Measurements from ENCODE around the gene TFRC. TPM values are rescaled to one million over a fixed set of nuclear protein-coding genes. Genes with fewer than 3 reads are reported as not detected.
"Not testable (repeated sequence)": the region's sequence is repeated elsewhere in the genome, so short reads cannot be mapped to it uniquely, and the experiment has no call there.

The TFRC gene
- total RNA-seq, 1 donor from 2014 or later: 123 TPM

DNA sequence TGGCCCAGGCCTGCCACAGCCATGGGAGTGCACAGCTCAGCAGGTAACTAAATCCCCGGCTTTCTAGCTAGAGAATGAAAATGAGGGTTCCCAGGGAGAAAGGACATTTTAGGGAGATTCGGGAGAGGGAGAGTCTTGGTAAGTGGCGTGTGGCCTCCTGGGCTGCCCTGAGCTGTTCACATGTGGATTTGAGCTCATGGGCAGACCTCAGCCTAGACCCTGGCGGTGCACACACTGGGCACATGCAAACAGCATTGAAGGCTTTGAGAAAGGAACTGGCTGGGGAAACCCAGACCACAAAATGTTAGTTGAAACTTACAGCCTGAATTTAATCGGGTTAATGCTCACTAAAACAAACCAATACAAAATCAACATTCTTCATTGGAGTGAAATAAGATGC, 72.4 kb downstream of the TFRC start:
- peaks cover 26% of the 10 kb centered on the region for H3K9me3 Mint-ChIP-seq
- DNase-seq (ENCODE audit: low spot score in 2 of 2, unreplicated experiment in 2 of 2): no peak
- no peaks in the 10 kb centered on the region for H3K4me1 Mint-ChIP-seq
- H3K36me3 Mint-ChIP-seq: no peaks in the 10 kb centered on the region
- no peak overlapping the region for H3K4me3 Mint-ChIP-seq
- H3K27ac Mint-ChIP-seq: no peak overlapping the region
- peaks cover 22% of the 10 kb centered on the region for H3K27me3 Mint-ChIP-seq (ENCODE audit: low read depth)
- TF ChIP-seq, protein P1, sequence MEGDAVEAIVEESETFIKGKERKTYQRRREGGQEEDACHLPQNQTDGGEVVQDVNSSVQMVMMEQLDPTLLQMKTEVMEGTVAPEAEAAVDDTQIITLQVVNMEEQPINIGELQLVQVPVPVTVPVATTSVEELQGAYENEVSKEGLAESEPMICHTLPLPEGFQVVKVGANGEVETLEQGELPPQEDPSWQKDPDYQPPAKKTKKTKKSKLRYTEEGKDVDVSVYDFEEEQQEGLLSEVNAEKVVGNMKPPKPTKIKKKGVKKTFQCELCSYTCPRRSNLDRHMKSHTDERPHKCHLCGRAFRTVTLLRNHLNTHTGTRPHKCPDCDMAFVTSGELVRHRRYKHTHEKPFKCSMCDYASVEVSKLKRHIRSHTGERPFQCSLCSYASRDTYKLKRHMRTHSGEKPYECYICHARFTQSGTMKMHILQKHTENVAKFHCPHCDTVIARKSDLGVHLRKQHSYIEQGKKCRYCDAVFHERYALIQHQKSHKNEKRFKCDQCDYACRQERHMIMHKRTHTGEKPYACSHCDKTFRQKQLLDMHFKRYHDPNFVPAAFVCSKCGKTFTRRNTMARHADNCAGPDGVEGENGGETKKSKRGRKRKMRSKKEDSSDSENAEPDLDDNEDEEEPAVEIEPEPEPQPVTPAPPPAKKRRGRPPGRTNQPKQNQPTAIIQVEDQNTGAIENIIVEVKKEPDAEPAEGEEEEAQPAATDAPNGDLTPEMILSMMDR (IDR thresholded peaks at IDR 0.05; ENCODE audit: unreplicated experiment): no peak

DNA sequence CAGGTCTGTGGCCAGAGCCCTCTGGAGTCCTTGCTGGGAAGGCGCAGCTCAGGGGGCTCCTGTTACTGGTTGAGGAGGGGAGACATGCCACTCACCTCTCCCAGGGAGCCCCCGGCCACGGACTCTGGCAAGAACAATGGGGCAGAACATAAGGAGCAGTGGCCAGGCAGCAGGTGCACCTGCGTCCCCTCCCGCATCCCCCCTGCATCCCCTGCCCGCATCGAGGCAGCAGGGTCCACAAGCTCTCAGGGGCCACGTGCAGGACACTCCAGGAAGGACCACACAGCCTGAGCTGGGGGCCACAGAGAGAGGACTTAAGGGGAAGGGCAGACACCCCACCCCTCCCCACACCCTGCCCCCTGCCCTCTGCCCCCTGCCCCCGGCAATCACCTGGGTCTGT, 73.0 kb downstream of the TFRC start:
- Mint-ChIP-seq H3K27me3 (ENCODE audit: low read depth) (peaks cover 22% of the 10 kb centered on the region), H3K27ac (no peak overlapping the region), H3K36me3 (no peaks in the 10 kb centered on the region), H3K4me3 (no peak overlapping the region), H3K9me3 (peaks cover 26% of the 10 kb centered on the region), H3K4me1 (no peaks in the 10 kb centered on the region)
- DNase-seq (ENCODE audit: low spot score in 2 of 2, unreplicated experiment in 2 of 2): no peak
- TF ChIP-seq, protein P1 (IDR thresholded peaks at IDR 0.05; ENCODE audit: unreplicated experiment): no peak

DNA sequence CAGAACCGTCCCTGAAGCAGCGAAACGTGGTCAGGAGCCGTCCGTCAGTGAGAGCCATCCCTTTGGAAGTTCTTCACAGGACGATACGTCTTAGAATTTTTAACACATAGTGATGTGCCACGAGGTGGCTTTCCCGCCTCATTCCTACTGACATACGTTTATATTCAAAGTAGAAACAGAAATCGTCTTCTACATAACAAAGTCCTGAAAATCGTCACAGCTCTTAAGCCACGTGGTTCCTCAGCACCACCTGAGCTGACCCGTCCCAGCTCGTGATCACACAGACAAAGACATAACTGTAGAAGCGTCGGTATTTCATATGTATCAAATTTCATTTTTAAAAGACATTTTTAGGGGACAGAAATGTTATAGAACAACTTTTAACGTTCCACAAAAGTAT, 73.5 kb downstream of the TFRC start:
- Mint-ChIP-seq H3K27ac (no peak overlapping the region), H3K27me3 (ENCODE audit: low read depth) (peaks cover 20% of the 10 kb centered on the region), H3K9me3 (peaks cover 26% of the 10 kb centered on the region), H3K4me1 (no peaks in the 10 kb centered on the region), H3K36me3 (no peaks in the 10 kb centered on the region), H3K4me3 (no peak overlapping the region)
- no peak for DNase-seq (ENCODE audit: low spot score in 2 of 2, unreplicated experiment in 2 of 2)
- TF ChIP-seq, protein P1 (IDR thresholded peaks at IDR 0.05; ENCODE audit: unreplicated experiment): no peak

DNA sequence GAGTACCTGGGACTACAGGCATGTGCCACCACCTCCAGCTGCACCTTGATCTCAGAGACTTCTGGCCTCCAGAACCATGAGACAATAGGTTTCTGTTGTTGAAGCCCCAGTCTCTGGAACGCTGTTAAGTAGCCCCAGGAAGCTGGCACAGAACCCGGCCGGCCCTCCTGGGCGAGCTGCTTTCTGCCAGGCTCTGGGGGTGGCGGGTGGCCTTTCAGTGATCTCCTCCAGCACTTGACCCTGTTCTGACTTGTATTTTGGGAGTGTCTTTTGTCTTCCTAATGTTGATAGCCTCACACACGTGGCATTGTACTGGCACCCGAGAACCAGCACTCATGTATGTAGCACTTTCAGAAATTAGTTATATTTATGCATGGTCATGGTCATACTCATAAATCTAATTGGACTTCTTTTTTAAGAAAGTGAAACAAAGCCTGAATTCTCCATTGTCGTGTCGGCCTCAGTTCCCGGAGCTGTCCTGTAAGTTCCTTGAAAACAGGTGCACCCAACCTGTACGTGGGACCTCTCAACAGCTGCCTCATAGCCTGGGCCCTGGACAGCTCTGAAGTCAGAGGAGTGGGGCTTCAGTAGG, 74.0 kb downstream of the TFRC start:
- no peak for DNase-seq (ENCODE audit: low spot score in 2 of 2, unreplicated experiment in 2 of 2)

DNA sequence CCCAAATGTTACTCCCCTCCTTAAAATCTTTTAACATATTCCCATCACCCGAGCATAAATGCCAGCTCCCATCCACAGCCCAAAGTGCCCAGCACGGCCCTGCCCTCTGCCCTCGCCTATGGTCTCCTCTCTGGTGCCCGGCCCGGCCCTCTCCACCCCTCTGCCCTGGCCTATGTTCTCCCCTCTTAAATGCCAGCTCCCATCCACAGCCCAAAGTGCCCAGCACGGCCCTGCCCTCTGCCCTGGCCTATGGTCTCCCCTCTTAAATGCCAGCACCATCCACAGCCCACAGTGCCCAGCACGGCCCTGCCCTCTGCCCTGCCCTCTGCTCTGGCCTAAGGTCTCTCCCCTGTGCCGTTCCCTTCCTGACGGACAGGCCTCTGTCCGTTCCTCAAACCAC, 76.6 kb downstream of the TFRC start:
- H3K4me1 Mint-ChIP-seq; H3K36me3 Mint-ChIP-seq; H3K27ac Mint-ChIP-seq; DNase-seq (ENCODE audit: low spot score in 2 of 2, unreplicated experiment in 2 of 2); H3K4me3 Mint-ChIP-seq: not testable (repeated sequence)
- H3K9me3 Mint-ChIP-seq: peaks cover 16% of the 10 kb centered on the region
- H3K27me3 Mint-ChIP-seq (ENCODE audit: low read depth): peaks cover 29% of the 10 kb centered on the region

More for the DNA sequence above, 74.0 kb downstream of the TFRC start:
- Mint-ChIP-seq H3K9me3 (peaks cover 26% of the 10 kb centered on the region), H3K4me1 (no peaks in the 10 kb centered on the region), H3K36me3 (no peaks in the 10 kb centered on the region), H3K4me3 (no peak overlapping the region), H3K27ac (no peak overlapping the region), H3K27me3 (ENCODE audit: low read depth) (peaks cover 19% of the 10 kb centered on the region)
- TF ChIP-seq, protein P1 (IDR thresholded peaks at IDR 0.05; ENCODE audit: unreplicated experiment): no peak

DNA sequence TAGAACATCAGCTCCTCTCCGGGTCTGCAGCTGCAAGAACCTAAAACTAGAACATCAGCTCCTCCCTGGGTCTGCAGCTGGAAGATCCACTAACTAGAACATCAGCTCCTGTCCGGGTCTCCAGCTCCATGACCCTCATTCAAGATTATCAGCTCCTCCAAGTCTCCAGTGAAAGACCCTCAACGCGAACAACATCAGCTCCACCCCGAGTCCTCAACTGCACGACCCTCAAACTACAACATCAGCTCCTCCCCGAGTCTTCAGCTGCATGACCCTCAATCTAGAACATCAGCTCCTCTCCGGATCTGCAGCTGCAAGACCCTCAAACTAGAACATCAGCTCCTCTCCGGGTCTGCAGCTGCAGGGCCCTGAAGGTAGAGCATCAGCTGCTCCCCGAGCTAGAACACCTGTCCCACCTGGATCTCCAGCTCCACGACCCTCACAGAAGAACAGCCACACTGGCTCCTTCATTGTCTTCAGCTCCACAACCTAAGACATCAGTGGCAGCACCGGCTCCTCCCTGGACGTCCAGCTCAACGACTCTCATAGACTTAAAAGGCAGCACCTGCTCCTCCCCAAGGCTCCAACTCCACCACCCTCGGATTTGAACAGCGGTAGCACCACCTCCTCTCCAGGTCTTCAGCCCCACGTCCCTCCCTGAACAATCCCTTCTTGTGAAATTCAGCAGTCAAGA, 77.4 kb downstream of the TFRC start:
- peaks cover 29% of the 10 kb centered on the region for H3K27me3 Mint-ChIP-seq (ENCODE audit: low read depth)
- H3K4me3 Mint-ChIP-seq, H3K9me3 Mint-ChIP-seq: not testable (repeated sequence)

More for the DNA sequence above, 77.4 kb downstream of the TFRC start:
- H3K36me3 Mint-ChIP-seq; H3K27ac Mint-ChIP-seq; DNase-seq (ENCODE audit: low spot score in 2 of 2, unreplicated experiment in 2 of 2); H3K4me1 Mint-ChIP-seq: not testable (repeated sequence)
